Fibroblast of the aortic adventitia (primary cell): ENCODE results near the gene TPGS1. TPM values are rescaled to one million over a fixed set of nuclear protein-coding genes. Genes with fewer than 3 reads are reported as not detected.
A peak's percentile ranks its signal among the peaks of the same experiment; 100 is the strongest.

Source experiments
- DNase-seq: peaks from one replicate; pipeline ENCODE4 v3.0.0-alpha.2; 2010; ENCODE audit warnings: low read depth
- H3K4me3 ChIP-seq: 2 replicates; pipeline ENCODE4 v1.5.1; 2011; ENCODE audit warnings: low read depth, mild to moderate bottlenecking, control low read depth, low read length, moderate library complexity
- CTCF ChIP-seq: IDR thresholded peaks from 2 replicates; pipeline ENCODE4 v1.5.1; 2011; ENCODE audit warnings: mild to moderate bottlenecking, low read length, control low read depth, inconsistent platforms; ENCODE audit not compliant: insufficient read depth
- total RNA-seq: library from RNA; depleted of rRNA; stranded (reverse); fragments of >200 nt; gene quantifications from 2 replicates; pipeline ENCODE4 v1.2.3, GENCODE V29; 2012; ENCODE audit warnings: low replicate concordance

The TPGS1 gene
- total RNA-seq, 1 donor = 25.2 TPM

GRCh38 chr19:513368-514165 is 6.3 kb downstream of the TPGS1 start:
- TF ChIP-seq CTCF = no peak
- no peak for DNase-seq
- no peak overlapping the region for H3K4me3 ChIP-seq

- no peak overlapping the region for H3K4me3 ChIP-seq
- TF ChIP-seq CTCF = no peak
- DNase-seq = no peak
Observed at GRCh38 chr19:514166-514663, 6.9 kb downstream of the TPGS1 start.

DNA sequence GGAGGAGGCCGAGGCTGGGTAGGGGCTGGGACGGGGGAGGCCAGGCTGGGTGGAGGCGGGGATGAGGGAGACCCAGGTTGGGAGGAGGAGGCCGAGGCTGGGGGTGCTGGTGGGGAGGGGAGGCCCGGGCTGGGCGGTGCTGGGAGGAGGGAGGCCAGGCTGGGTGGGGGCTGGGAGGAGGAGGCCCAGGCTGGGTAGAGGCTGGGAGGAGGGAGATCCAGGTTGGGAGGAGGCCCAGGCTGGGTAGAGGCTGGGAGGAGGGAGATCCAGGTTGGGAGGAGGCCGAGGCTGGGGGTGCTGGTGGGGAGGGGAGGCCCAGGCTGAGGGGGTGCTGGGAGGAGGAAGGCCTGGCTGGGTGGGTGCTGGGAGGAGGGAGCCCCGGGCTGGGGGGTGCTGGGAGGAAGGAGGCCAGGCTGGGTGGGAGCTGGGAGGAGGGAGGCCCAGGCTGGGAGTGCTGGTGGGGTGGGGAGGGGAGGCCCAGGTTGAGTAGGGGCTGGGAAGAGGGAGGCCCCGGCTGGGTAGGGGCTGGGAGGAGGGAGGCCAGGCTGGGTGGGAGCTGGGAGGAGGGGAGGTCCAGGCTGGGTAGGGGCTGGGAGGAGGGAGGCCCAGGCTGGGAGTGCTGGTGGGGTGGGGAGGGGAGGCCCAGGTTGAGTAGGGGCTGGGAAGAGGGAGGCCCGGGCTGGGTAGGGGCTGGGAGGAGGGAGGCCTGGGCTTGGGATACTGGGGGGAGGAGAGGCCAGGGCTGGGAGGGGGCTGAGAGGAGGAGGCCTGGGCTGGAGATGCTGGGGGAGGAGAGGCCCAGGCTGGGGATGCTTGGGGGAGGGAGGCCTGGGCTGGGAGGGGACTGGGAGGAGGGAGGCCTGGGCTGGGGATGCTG is 10.7 kb downstream of the TPGS1 start:
- no peak overlapping the region for H3K4me3 ChIP-seq
- peak; percentile 36 for DNase-seq
- TF ChIP-seq CTCF = no peak

DNA sequence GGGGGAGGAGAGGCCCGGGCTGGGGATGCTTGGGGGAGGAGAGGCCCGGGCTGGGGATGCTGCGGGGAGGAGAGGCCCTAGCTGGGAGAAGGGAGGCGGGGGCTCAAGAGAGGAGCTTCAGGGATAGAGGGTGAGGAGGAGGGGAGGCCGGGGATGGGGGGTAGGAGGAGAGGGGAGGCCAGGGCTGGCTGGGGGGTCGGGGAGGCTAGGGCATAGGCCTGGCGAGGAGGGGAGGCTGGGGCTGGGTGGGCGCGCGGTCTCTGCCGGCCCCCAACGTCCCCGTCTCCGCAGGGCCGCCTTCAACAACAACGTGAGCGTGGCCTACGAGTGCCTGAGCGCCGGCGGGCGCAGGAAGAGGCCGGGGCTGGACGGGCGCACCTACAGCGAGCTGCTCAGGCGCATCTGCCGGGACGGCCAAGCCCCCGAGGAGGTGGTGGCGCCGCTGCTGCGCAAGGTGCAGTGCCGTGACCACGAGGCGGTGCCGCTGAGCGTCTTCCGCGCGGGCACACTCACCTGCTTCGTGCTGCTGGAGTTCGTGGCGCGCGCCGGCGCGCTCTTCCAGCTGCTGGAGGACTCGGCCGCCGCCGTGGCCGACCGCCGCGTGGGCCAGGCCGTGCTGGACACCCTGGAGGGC is 11.4 kb downstream of the TPGS1 start:
- no peak overlapping the region for H3K4me3 ChIP-seq
- TF ChIP-seq CTCF = no peak
- DNase-seq = no peak

DNA sequence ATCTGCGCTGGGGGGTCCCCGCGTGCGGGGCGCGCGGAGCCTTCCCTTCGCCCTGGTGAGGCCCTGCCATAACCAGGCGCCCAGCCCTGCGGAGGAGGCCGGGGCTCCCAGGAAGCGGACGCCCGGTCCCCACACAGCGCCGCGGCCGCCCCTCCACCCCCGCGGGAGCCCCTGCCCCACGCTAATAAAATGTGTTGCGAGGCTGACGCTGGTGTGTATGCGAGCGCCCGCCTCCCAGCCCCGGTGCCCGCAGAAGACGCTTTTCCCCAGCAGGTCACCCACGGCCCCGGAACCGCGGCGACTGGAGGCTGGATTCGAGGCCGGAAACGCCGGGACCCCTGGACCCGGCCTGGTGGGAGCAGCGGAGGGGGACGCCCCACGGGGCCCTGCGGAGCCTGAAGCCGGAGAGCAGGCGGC is 12.2 kb downstream of the TPGS1 start:
- H3K4me3 ChIP-seq = no peak overlapping the region
- TF ChIP-seq CTCF = no peak
- DNase-seq = no peak

DNA sequence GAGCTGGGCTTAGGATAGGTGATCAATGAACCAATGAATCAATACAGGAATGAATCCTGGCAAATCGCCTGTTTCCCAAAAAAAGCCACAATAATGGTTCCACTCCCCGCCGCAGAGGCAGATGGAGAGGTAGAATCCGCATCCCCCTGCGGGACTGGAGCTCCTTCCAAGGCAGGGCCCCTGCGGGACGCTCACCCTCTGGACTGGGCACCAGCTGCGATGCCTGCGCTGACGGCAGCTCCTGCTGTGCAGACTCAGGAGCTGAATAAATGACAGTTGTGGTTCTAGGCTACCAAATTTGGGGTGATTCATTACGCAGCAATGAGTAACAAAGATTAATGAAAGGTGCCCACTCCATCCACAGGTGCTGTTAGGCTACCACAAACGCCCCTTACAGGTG is 15.4 kb downstream of the TPGS1 start:
- no peak for DNase-seq
- TF ChIP-seq CTCF = no peak

More for the DNA sequence above, 15.4 kb downstream of the TPGS1 start:
- H3K4me3 ChIP-seq = no peak overlapping the region
